ENCODE measurements around the gene SV2C.
"Not testable (repeated sequence)": the region's sequence is repeated elsewhere in the genome, so short reads cannot be mapped to it uniquely, and the experiment has no call there.

Gene SV2C

GRCh38 chr5:76082772-76083554 lies at the start of gene SV2C:
Gene SV2C (plus strand): TSS chr5:76083383. CDS start chr5:76131751, 48,368 bp downstream.
- DNase-seq, result peak; percentile 49

- DNase-seq, result not testable (repeated sequence)
These were observed 45.4 kb upstream of the SV2C start for GRCh38 chr5:76037736-76038151.

GRCh38 chr5:76038212-76038611 lies 45.0 kb upstream of the SV2C start:
- DNase-seq, result no peak

GRCh38 chr5:76040806-76041205 lies 42.4 kb upstream of the SV2C start:
- no peak for DNase-seq

- DNase-seq, result no peak
These were observed 41.3 kb upstream of the SV2C start for GRCh38 chr5:76041863-76042262.

- DNase-seq, result no peak
These were observed 36.4 kb upstream of the SV2C start for GRCh38 chr5:76046741-76047140.

- DNase-seq, result no peak
These were observed 33.0 kb upstream of the SV2C start for GRCh38 chr5:76050134-76050533.

GRCh38 chr5:76062502-76063041 lies 20.6 kb upstream of the SV2C start:
- DNase-seq, result no peak

GRCh38 chr5:76065258-76065657 lies 17.9 kb upstream of the SV2C start:
- DNase-seq, result no peak

GRCh38 chr5:76069061-76069735 lies 14.0 kb upstream of the SV2C start:
- no peak for DNase-seq

- DNase-seq, result peak; percentile 45
These were observed 8.6 kb upstream of the SV2C start for GRCh38 chr5:76074487-76075065.

- no peak for DNase-seq
These were observed 1.1 kb upstream of the SV2C start for GRCh38 chr5:76081811-76082771.

- no peak for DNase-seq
These were observed 642 bp downstream of the SV2C start for GRCh38 chr5:76083555-76084495.

GRCh38 chr5:76084496-76085242 lies 1.5 kb downstream of the SV2C start:
- no peak for DNase-seq

- no peak for DNase-seq
These were observed 2.0 kb downstream of the SV2C start for GRCh38 chr5:76085243-76085579.

GRCh38 chr5:76086095-76086494 lies 2.9 kb downstream of the SV2C start:
- DNase-seq, result no peak

- DNase-seq, result not testable (repeated sequence)
These were observed 6.0 kb downstream of the SV2C start for GRCh38 chr5:76089156-76089555.

GRCh38 chr5:76091351-76091750 lies 8.2 kb downstream of the SV2C start:
- DNase-seq, result no peak

- DNase-seq, result no peak
These were observed 16.1 kb downstream of the SV2C start for GRCh38 chr5:76099286-76099702.

- DNase-seq, result no peak
These were observed 16.6 kb downstream of the SV2C start for GRCh38 chr5:76099756-76100155.

- DNase-seq, result peak; percentile 51
These were observed 20.8 kb downstream of the SV2C start for GRCh38 chr5:76104027-76104426.
